IMR-90 (cell line): ENCODE data around the gene AARS1. TPM values are rescaled to one million over a fixed set of nuclear protein-coding genes. Genes with fewer than 3 reads are reported as not detected.

Experiments
- ATAC-seq: fragments of 200-7000 bp; cut with Tn5 transposase; 2 replicates; pipeline ENCODE4 v1.9.1; 2020; ENCODE audit warnings: low read depth, mild to moderate bottlenecking, moderate library complexity
- BruUV-seq: library from RNA; stranded (reverse); fragments of 400-500 nt; replicated peaks from 2 replicates; lab custom pipeline; 2021; lab: Mats Ljungman, UMichigan
- CTCF ChIA-PET: fragments of 300-600 bp; formaldehyde crosslinking; extraction: SDS; loops from one replicate; lab custom pipeline; 2021; ENCODE audit warnings: antibody characterized with exemption; lab: Yijun Ruan, JAX
- POLR2A ChIA-PET: fragments of 300-600 bp; sonication (Branson Sonifier 250); formaldehyde crosslinking; loops from one replicate; lab custom pipeline; 2022; ENCODE audit warnings: antibody characterized with exemption; ENCODE audit not compliant: unreplicated experiment; lab: Charles Lee
- DNase-seq: peaks from one replicate; pipeline ENCODE4 v3.0.0; 2013
- H2AFZ ChIP-seq: replicated peaks from 2 replicates; pipeline ENCODE3; 2013; ENCODE audit warnings: low read length, mild to moderate bottlenecking; ENCODE audit not compliant: poor library complexity
- H2AK5ac ChIP-seq: 2 replicates; pipeline ENCODE4 v1.6.1; 2013; ENCODE audit warnings: low read depth, low read length, inconsistent platforms
- H2AK9ac ChIP-seq: replicated peaks from 2 replicates; pipeline ENCODE3; 2013; ENCODE audit warnings: mild to moderate bottlenecking, low read depth, low read length, moderate library complexity; ENCODE audit not compliant: poor library complexity
- H2BK120ac ChIP-seq: 2 replicates; pipeline ENCODE4 v1.6.1; 2013; ENCODE audit warnings: low read depth, low read length, inconsistent platforms
- H2BK15ac ChIP-seq: 3 replicates; pipeline ENCODE4 v1.6.1; 2013; ENCODE audit warnings: low read depth, low read length, inconsistent platforms
- H2BK20ac ChIP-seq: 2 replicates; pipeline ENCODE4 v1.6.1; 2013; ENCODE audit warnings: low read depth, mild to moderate bottlenecking, inconsistent platforms, low read length, moderate library complexity
- H2BK5ac ChIP-seq: 2 replicates; pipeline ENCODE4 v1.6.1; 2013; ENCODE audit warnings: mild to moderate bottlenecking, low read depth, low read length, inconsistent platforms; ENCODE audit not compliant: poor library complexity, severe bottlenecking
- H3K14ac ChIP-seq: replicated peaks from 2 replicates; pipeline ENCODE4 v1.6.1; 2013; ENCODE audit warnings: low read depth, low read length, inconsistent platforms
- H3K18ac ChIP-seq: 2 replicates; pipeline ENCODE4 v1.6.1; 2013; ENCODE audit warnings: low read depth, low read length, control low read depth
- H3K23ac ChIP-seq: 2 replicates; pipeline ENCODE4 v1.6.1; 2013; ENCODE audit warnings: low read depth, low read length, inconsistent platforms
- H3K27ac ChIP-seq: 2 replicates; pipeline ENCODE4 v1.5.1; 2013; ENCODE audit warnings: mild to moderate bottlenecking, control low read depth, low read length; ENCODE audit not compliant: insufficient read depth
- H3K27me3 ChIP-seq: 2 replicates; pipeline ENCODE4 v1.6.1; 2013; ENCODE audit warnings: low read length; ENCODE audit not compliant: control insufficient read depth, insufficient read depth
- H3K36me3 ChIP-seq: 2 replicates; pipeline ENCODE4 v1.6.1; 2013; ENCODE audit warnings: low read length, mixed read lengths; ENCODE audit not compliant: control insufficient read depth, insufficient read depth
- H3K4ac ChIP-seq: 2 replicates; pipeline ENCODE4 v1.6.1; 2013; ENCODE audit warnings: low read depth, low read length, inconsistent platforms
- H3K4me1 ChIP-seq: 2 replicates; pipeline ENCODE4 v1.6.1; 2013; ENCODE audit warnings: low read length, mixed read lengths; ENCODE audit not compliant: control insufficient read depth, insufficient read depth
- H3K4me2 ChIP-seq: 2 replicates; pipeline ENCODE4 v1.6.1; 2013; ENCODE audit warnings: low read depth, mild to moderate bottlenecking, control low read depth, low read length, moderate library complexity
- H3K4me3 ChIP-seq: 2 replicates; pipeline ENCODE4 v1.5.1; 2013; ENCODE audit warnings: low read depth, mild to moderate bottlenecking, control low read depth, low read length, moderate library complexity; ENCODE audit not compliant: insufficient read depth
- H3K56ac ChIP-seq: 2 replicates; pipeline ENCODE4 v1.6.1; 2013; ENCODE audit warnings: low read length, inconsistent platforms; ENCODE audit not compliant: insufficient read depth; ENCODE audit errors: extremely low read depth
- H3K79me1 ChIP-seq, 2 experiments: 2 replicates each; pipeline ENCODE4 v1.6.1; 2013; ENCODE audit warnings: low read length in 2 of 2, inconsistent platforms in 1 of 2, low read depth in 1 of 2
- H3K9ac ChIP-seq: 2 replicates; pipeline ENCODE4 v1.6.1; 2013; ENCODE audit warnings: low read depth, low read length, control low read depth
- H3K9me1 ChIP-seq: 2 replicates; pipeline ENCODE4 v1.6.1; 2013; ENCODE audit warnings: low read length, inconsistent platforms; ENCODE audit not compliant: insufficient read depth
- H3K9me3 ChIP-seq: 2 replicates; pipeline ENCODE4 v1.6.1; 2013; ENCODE audit warnings: low read length; ENCODE audit not compliant: control insufficient read depth, insufficient read depth
- H4K20me1 ChIP-seq: 2 replicates; pipeline ENCODE4 v1.6.1; 2013; ENCODE audit warnings: low read length, inconsistent platforms; ENCODE audit not compliant: insufficient read depth
- H4K5ac ChIP-seq: 2 replicates; pipeline ENCODE4 v1.6.1; 2013; ENCODE audit warnings: mild to moderate bottlenecking, low read depth, low read length, control low read depth
- H4K8ac ChIP-seq, 2 experiments: 2 replicates each; pipeline ENCODE4 v1.6.1; 2013; ENCODE audit warnings: low read depth in 2 of 2, low read length in 2 of 2, control low read depth in 1 of 2, inconsistent platforms in 1 of 2
- H4K91ac ChIP-seq: 2 replicates; pipeline ENCODE4 v1.6.1; 2013; ENCODE audit warnings: low read depth, low read length, inconsistent platforms; ENCODE audit not compliant: insufficient read depth
- BHLHE40 ChIP-seq: fragments of 150-350 bp; IDR thresholded peaks from 2 replicates; pipeline ENCODE4 v1.6.1; 2016; ENCODE audit warnings: mild to moderate bottlenecking, low read depth, low read length
- CEBPB ChIP-seq: IDR thresholded peaks from 2 replicates; pipeline ENCODE4 v1.6.1; 2012; ENCODE audit warnings: low read depth, low read length, improper control_type of control experiment
- CHD1 ChIP-seq: IDR thresholded peaks from 2 replicates; pipeline ENCODE4 v1.6.1; 2012; ENCODE audit warnings: low read depth, low read length, improper control_type of control experiment
- MXI1 ChIP-seq: IDR thresholded peaks from 2 replicates; pipeline ENCODE4 v1.6.1; 2012; ENCODE audit warnings: low read depth, mild to moderate bottlenecking, low read length, moderate library complexity, borderline replicate concordance
- NFE2L2 ChIP-seq: fragments of 150-350 bp; IDR thresholded peaks from 2 replicates; pipeline ENCODE4 v1.6.1; 2016; ENCODE audit warnings: low read depth, mild to moderate bottlenecking, low read length
- POLR2A ChIP-seq: IDR thresholded peaks from 2 replicates; pipeline ENCODE4 v1.6.1; 2012; ENCODE audit warnings: mild to moderate bottlenecking, low read depth, low read length
- RAD21 ChIP-seq: IDR thresholded peaks from 2 replicates; pipeline ENCODE4 v1.6.1; 2012; ENCODE audit warnings: low read length, improper control_type of control experiment
- RCOR1 ChIP-seq: IDR thresholded peaks from 2 replicates; pipeline ENCODE4 v1.6.1; 2012; ENCODE audit warnings: mild to moderate bottlenecking, low read length, improper control_type of control experiment; ENCODE audit not compliant: insufficient replicate concordance
- RFX5 ChIP-seq: IDR thresholded peaks from 2 replicates; pipeline ENCODE4 v1.8.0; 2012; ENCODE audit warnings: low read depth, mild to moderate bottlenecking, low read length, moderate library complexity
- WGBS, 2 experiments: methylation state at CpG; one replicate each; pipeline versions ENCODE4 v1.1.5 to v1.1.7; 2013; ENCODE audit warnings: missing lambda C conversion rate in 2 of 2; ENCODE audit not compliant: insufficient read length in 1 of 2; ENCODE audit errors: extremely low coverage in 2 of 2; 5-methylcytosine and 5-hydroxymethylcytosine counted together
- dilution Hi-C: fragments of 300-500 bp; cut with HindIII; formaldehyde crosslinking; loops from one replicate; pipeline ENCODE4 v1.14.3; 2018; ENCODE audit warnings: low sequenced_read_pairs; ENCODE audit not compliant: unreplicated experiment
- in situ Hi-C: fragments of 300-500 bp; cut with MboI; formaldehyde crosslinking; loops from 3 replicates; pipeline ENCODE4 v1.14.3; 2019; ENCODE audit warnings: low sequenced_read_pairs, inconsistent platforms, mixed read lengths
- intact Hi-C: fragments of 100-400 bp; cut with micrococcal nuclease; formaldehyde crosslinking; loops from 2 replicates; pipeline ENCODE4 v1.10.0; 2022
- polyA plus RNA-seq, 3 experiments: library from polyadenylated mRNA; depleted of rRNA; stranded (reverse); fragments of >200 nt; gene quantifications; 2 replicates each; pipeline ENCODE4 v1.2.3, GENCODE V29; 2012; ENCODE audit warnings: low replicate concordance in 1 of 3
- total RNA-seq: library from RNA; depleted of rRNA; stranded (reverse); fragments of >200 nt; gene quantifications from 2 replicates; pipeline ENCODE4 v1.2.3, GENCODE V29; 2012
- TF ChIP-seq, protein P1 (sequence below): fragments of 150-350 bp; IDR thresholded peaks from 2 replicates; pipeline ENCODE4 v1.6.1; 2016; ENCODE audit warnings: low read depth, mild to moderate bottlenecking, low read length, moderate library complexity, borderline replicate concordance
- TF ChIP-seq, protein P2 (sequence below): fragments of 150-350 bp; IDR thresholded peaks from 2 replicates; pipeline ENCODE4 v1.6.1; 2017; ENCODE audit warnings: mild to moderate bottlenecking, antibody characterized with exemption, low read length, low read depth

Gene AARS1
- total and polyA plus RNA-seq, 2 of the 4 experiments (the other 2 are of a cell fraction): 104 to 139 TPM

DNA sequence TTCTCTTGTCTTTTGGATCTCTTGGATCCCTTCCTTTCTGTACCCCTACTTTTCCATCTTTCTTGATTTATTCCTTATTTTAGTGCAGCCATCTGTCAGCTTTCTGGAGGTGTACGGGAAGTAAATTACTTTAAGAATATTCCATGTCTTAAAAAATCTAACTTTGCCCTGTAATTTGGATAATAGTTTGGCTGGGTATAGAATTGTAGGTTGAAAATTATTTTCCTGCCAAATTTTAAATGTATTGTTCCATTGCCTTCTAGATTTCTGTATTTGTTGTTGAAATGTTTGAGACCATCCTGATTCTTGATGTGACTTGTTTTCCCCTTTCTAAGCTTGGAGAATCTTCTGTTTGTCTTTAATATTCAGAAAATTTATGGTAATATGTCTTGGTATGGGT, 11.8 kb upstream of the AARS1 start:
- no peaks in the 10 kb centered on the region for H3K36me3 ChIP-seq
- ChIA-PET POLR2A (no interaction called here), CTCF (no interaction called here)
- no peaks in the 10 kb centered on the region; the same call in 1 of the 2 replicates for H3K9me3 ChIP-seq
- H3K9me1 ChIP-seq: peaks cover 5% of the 10 kb centered on the region
- H2AK9ac ChIP-seq: no peak overlapping the region
- H4K5ac ChIP-seq: no peak overlapping the region
- H4K20me1 ChIP-seq: peaks cover 7% of the 10 kb centered on the region; the same call in 1 of the 2 replicates
- no peak overlapping the region for H4K8ac ChIP-seq
- peaks cover 3% of the 10 kb centered on the region; the same call in 1 of the 2 replicates for H3K4me1 ChIP-seq
- no peak overlapping the region for H3K4ac ChIP-seq
- no peak overlapping the region for H3K14ac ChIP-seq
- no peak overlapping the region for H2AFZ ChIP-seq
- no TSS peak for BruUV-seq
- H2BK20ac ChIP-seq: no peak overlapping the region
- ATAC-seq (no peak), DNase-seq (no peak)
- H3K79me1 ChIP-seq: peaks cover 17 to 48% of the 10 kb centered on the region in 2 experiments
- no peak overlapping the region for H3K27ac ChIP-seq
- H2BK15ac ChIP-seq: no peak overlapping the region
- H3K18ac ChIP-seq: no peak overlapping the region
- no peak overlapping the region for H2AK5ac ChIP-seq
- no peak overlapping the region for H2BK120ac ChIP-seq
- no peak overlapping the region for H3K4me3 ChIP-seq
- no peak overlapping the region for H2BK5ac ChIP-seq
- H3K9ac ChIP-seq: no peak overlapping the region
- dilution Hi-C loops (no loop called here), in situ Hi-C loops (no loop called here), intact Hi-C loops (no loop called here)
- H3K56ac ChIP-seq: no peak overlapping the region
- H3K23ac ChIP-seq: no peak overlapping the region
- H4K91ac ChIP-seq: no peak overlapping the region
- no CpG with 5 or more reads among the region's 1 CpG for WGBS, 2 experiments
- TF ChIP-seq, protein P1, sequence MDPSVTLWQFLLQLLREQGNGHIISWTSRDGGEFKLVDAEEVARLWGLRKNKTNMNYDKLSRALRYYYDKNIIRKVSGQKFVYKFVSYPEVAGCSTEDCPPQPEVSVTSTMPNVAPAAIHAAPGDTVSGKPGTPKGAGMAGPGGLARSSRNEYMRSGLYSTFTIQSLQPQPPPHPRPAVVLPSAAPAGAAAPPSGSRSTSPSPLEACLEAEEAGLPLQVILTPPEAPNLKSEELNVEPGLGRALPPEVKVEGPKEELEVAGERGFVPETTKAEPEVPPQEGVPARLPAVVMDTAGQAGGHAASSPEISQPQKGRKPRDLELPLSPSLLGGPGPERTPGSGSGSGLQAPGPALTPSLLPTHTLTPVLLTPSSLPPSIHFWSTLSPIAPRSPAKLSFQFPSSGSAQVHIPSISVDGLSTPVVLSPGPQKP: no peak
- TF ChIP-seq MXI1 (no peak), RCOR1 (no peak), RFX5 (no peak), BHLHE40 (no peak), POLR2A (no peak), CEBPB (no peak), NFE2L2 (no peak), CHD1 (no peak), RAD21 (no peak)
- TF ChIP-seq, protein P2, sequence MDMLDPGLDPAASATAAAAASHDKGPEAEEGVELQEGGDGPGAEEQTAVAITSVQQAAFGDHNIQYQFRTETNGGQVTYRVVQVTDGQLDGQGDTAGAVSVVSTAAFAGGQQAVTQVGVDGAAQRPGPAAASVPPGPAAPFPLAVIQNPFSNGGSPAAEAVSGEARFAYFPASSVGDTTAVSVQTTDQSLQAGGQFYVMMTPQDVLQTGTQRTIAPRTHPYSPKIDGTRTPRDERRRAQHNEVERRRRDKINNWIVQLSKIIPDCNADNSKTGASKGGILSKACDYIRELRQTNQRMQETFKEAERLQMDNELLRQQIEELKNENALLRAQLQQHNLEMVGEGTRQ: no peak
- H3K4me2 ChIP-seq: no peak overlapping the region
- no peaks in the 10 kb centered on the region for H3K27me3 ChIP-seq
